Activated CD4-positive, alpha-beta T cell treated with anti-CD3 and anti-CD28 coated beads, Interleukin-2, amount 50 U/mL, for 1 hour (primary cell): Measurements from ENCODE around the gene CYP46A1.
A peak's percentile ranks its signal among the peaks of the same experiment; 100 is the strongest.

Experiments
- DNase-seq: peaks from one replicate; pipeline ENCODE4 v3.0.0-alpha.2; 2020

The CYP46A1 gene

DNA sequence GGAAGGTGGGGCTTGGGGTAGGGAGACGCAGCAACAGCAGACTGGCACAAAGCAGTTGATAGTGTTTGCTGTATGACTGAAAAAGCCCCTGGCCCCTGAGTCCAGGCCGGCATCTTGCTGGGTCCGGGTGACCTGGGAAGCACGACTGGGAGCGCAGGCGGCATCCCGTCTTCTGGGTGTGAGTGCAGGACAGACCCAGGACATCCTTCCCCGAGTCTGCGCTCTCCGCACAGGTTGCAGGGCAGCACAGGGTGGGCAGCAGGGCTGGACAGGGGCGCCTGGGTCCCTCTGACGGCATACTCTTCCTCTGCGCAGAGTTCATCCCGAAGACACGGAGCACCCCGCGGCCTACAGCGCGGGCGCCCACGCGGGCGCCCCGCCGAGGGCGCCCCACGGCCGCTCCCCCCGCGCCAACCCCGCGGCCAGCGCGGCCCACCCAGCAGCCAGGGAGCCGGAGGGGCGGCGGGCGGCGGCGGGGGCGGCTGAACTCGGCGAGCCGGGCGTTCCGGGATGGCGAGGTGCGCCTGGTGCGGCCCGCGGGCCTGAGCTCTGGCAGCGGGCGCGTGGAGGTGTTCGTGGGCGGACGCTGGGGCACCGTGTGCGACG is 9.2 kb upstream of the CYP46A1 start:
- DNase-seq = no peak

DNA sequence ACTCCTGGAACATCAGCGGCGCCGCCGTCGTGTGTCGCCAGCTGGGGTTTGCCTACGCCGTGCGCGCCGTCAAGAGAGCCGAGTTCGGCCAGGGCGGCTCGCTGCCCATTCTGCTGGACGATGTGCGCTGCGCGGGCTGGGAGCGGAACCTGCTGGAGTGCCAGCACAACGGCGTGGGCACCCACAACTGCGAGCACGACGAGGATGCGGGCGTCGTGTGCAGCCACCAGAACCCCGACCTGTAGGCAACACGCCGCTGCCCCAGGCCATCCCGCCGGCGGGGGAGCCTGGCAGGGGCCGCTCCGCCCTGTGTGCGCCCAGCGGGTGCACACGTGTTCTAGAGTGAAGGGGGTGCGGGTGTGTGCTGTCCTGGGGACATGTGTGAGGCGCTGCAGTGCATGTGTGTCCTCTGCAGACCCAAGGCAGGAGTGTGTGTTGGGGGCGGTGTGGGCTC is 8.7 kb upstream of the CYP46A1 start:
- no peak for DNase-seq

DNA sequence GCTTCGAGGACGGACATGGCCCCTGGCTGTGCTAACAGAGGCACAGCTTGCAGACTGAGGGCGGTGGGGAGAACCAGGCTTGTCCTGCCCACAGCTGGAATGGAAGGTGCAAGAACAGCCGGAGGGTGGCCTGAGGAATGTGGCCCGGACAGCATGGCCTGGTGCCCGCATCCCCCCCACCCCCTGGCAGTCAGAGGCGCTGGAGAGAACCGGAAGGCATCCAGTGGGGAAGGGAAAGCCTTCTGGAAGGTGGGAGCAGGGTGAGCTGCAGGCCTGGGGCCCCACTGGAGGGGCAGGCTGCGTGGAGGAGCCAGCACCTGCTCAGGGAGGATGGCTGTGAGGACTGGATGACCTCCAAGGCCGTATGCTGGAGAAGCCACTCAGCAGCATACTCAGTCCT is 8.1 kb upstream of the CYP46A1 start:
- DNase-seq = no peak

DNA sequence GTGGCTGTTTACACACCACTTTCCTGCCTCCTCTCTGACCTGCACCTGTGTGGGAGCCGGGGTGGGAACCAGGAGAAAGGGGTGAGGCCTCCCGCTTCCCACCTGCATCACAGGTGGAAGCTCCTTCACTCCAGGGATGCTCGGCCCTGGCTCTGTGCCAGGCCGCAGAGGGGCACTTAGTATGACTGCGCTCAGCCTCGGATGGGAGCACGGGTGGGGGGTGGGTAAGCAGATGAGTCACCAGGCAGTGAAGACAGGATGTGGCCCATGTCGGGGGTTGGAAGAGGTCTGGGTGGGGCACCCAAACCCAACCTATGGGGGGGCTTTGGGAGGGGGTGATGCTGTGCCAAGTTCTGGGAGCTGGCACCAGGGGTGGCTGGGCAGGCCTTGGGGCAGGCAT is 7.4 kb upstream of the CYP46A1 start:
- DNase-seq = no peak

DNA sequence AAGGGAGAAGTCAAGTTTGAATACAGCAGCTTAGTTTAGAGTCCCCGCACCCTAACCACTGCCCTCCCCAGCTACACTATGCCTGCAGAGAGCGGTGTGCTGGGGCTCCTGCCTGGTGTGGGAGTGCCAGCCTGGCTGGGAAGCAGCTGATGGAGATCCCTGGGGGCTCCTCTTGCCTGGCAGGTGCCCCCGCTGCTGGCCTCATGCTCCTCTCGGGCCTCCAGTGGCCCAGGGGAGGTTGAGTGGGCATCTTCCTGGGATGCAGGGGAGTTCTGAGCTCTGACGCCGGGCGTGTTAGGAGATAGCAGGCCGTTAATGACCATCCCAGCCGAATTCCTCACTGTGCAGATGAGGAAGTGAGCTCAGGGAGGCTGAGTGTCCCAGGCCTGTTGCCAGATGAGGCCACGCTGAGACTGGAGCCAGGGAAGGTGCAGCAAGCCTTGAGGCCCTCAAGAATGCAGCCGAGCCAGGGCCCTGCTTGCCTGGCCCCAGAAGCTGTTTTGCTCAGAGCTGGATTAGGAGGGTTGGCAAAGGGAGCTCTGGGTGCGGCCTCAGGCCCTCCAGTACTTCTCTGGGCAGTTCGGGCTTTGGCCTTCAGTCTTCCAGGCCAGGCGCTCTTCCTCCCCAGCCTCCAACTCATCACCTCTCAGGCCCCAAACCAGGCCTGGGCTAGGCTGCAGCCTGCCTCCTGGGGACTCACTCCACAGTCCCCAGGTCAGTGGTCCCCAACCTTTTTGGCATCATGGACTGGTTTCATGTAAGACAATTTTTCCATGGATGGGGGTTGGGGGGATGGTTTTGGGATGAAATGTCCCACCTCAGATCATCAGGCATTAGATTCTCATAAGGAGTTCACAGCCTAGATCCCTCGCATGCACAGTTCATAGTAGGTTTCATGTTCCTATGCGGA is 6.6 kb upstream of the CYP46A1 start:
- no peak for DNase-seq

DNA sequence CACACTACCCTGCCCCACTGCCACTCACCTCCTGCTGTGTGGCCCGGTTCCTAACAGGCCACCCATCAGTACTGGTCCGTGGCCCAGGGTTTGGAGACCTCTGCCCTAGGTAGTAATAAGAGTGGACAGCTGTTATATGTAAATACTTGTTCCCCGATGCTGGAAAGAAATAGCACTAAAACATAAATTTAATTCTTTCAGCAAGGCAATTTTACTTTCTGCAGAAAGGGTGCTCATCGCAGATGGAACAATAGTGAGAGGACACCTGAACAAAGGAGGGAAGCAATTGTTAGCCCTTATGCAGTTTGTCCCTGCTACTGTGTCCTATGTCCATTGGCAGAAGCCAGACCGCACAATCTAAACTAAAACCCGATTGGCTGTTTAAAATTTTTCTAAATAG is 5.9 kb upstream of the CYP46A1 start:
- no peak for DNase-seq

DNA sequence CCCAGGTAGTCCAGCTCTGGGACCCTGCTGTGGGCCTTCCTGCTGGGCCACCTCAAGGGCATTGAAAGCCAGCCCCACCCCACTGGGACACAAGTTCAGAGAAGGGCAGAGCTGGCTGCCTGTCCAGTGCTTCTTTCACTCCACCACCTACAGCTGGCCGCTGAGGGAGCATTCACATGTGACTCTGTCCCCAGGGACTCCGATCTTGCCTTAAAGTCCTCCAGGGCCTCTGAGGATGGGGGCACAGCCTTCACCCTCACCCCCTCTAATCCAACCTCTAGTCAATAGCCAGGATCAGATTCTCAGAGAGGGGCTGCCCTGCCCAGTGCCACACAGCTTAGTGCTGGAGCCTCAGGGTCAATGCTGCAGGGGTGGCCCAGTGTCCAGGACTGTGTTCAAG is 5.0 kb upstream of the CYP46A1 start:
- DNase-seq = no peak

DNA sequence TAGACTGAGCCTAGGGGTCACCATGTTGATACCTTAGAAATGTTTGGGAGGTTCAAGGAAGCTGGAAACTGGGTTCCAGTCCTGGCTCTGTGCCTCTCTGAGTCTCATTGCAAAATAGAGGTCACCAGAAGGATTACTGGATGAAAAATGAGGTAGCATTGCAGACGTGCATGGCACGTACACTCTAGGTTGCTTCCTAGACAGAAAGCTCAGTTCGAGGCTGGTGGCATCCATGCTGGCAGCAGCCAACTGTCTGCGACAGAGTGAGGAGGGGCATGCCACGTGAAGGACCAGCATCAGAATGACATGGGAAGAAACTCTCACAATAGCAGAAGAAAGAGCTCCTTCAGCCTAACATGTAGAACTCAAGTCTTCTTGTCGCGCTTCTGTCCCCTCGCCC is 4.6 kb upstream of the CYP46A1 start:
- DNase-seq = no peak

DNA sequence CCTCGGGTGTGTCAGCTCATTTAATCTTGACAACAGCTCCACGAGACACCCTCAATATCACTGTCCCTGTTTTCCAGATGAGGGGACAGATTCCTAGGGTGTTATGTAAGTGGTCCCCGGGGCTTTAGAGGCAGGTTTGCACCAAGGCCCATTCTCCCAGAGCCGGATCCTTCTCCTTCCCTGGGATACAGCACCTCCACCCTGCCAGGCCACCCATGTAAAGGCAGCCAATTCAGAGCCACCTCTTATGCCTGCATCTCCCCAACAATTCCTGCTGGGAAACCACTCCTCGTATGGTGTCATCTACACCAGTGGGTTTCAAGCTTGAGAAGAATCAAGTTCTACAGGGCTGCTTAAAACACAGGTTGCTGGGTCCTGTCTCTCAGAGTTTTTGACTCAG is 4.1 kb upstream of the CYP46A1 start:
- no peak for DNase-seq

DNA sequence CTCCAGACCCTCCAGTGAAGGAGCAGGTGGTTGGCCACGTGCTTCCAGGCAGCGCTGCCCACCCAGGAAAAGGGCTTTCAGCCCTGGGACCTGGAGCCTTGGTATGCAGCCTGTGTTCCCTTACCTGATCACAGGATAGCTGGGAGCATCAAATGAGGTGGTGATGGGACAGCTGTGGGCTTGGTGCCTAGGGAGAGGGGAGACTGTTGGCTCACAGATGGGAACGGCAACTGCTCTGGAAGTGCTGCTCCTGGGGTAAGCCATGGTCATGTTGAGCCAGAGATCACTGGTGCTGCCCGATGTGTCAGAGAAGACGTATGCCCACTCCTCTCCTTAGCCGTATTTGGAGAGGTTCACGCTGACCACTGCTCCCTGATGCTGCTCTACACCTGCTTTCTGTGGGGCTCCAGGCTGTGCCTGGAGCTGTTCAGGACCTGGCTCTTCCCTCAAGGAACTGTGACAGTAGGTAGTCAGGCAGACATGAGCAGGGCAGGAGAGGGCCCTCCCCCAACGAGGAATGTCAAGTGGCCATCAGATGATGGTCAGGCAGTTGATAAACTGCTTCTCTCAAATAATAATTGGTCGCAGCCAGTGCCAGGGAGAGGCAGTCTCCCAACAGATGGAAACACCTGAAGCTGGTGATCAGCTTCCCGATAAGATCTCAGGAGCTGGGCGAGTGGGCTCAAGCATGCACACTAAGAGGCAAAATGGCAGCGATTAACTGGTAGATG is 2.8 kb upstream of the CYP46A1 start:
- no peak for DNase-seq

DNA sequence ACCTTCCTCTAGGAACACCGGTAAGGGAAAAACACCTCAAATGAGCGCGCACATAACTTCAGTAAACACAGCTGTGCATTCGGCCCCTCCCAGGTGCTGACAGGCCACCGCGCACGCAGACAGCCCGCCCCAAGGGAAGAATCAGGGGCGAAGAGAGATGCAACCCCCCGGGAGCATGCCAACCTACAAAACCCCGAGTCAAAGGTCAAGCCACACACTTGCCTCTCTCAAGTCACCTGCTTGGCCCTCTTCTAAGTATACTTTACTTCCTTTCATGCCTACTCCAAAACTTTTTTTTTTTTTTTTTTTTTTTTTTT is 2.3 kb upstream of the CYP46A1 start:
- no peak for DNase-seq

DNA sequence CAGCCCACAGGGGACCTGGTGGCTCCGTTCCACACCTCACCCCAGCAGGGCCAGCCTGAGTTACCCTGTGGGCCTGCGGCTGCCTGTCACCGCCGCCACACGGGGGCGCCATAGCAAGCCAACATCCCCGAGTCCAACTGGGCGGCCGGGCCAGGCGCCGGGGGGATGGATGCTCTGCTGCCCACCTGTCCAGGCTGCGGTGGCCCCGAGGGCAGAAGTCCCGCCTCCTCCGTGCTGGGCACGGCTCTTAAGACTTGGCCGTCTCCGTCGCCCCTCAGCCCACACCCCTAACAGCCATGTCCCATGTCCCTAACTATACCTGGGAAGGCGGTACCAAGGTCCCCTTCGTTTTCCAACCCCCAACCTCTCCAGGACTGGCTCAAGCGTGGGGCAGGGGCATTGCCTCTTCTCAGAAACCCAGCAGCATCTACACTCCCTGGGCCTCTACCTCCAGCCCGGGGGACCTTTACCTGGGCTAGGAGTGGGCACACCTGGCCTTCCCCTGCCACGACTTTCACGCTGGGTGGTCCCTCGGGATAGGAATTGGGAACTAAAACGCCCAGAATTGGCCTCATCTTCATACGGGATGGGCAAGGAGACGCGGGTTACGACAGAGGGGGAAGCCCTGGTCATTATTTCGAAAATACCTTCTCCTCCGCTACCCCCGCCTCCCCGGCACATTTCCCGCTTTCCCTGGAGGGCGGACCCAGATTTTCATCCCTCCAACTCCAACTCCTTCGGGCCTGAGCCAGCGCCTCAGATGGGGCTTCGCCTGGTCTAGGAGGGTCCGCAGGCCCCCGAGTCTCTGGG is 1.1 kb upstream of the CYP46A1 start:
- DNase-seq = peak; percentile 80

DNA sequence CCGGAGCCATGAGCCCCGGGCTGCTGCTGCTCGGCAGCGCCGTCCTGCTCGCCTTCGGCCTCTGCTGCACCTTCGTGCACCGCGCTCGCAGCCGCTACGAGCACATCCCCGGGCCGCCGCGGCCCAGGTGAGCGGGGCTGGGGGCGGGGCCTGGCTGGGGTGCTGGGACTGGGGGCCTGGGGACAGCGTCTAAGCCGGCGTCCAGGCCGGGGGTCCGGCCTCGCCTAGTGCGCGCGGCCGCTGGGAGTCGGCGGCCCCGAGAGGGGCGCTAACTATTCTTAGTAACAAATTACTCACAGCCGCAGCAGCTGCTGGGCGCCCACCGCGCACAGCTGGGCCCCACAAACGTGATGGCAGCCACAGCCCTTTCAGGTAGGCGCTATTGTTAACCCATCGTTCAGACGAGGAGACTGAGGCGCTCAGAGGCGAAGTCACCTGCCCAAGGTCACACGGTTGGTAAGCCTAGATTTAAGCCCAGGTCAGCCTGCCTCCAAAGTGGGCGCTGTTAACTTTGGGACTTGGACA is 374 bp downstream of the CYP46A1 start:
- DNase-seq = no peak

DNA sequence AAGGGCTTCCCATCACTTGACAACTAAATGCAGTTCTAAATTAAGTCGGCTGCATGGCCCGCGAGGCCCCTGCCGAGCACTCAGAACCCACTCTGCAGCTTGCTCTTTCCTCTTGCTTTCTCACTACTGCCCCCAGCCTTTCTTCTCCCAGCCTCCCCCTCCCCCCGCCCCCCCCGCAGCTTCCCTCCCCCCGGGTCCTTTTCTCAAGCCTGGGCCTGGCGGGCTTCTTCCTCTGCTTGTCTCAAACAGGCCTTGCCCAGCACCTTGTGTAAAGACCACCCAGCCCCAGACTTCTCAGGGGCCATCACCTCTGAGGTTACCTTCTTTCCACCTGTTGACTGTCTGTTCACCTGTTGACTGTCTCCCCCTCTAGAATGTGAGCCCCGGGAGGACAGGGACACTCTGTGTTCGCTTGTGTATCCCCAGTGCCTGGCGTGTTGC is 1.1 kb downstream of the CYP46A1 start:
- no peak for DNase-seq

DNA sequence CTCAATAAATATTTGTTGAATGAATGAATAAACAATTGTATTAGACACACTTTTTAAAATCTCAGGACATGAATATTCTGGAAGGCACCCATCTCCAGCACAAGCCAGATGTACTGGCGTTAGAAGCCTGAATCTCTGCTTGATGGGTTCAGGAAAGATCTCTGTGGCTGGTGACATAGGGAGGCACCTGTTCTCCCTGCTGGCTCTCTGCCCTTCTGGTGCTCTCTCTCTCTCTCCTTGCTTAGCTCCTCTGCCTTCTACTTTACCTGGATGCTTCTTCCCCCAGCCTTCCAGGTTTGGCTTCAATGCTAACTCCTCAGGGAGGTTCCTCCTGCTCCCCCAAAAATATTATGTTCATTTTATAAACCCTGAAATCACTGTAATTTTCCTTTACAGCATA is 1.5 kb downstream of the CYP46A1 start:
- no peak for DNase-seq

DNA sequence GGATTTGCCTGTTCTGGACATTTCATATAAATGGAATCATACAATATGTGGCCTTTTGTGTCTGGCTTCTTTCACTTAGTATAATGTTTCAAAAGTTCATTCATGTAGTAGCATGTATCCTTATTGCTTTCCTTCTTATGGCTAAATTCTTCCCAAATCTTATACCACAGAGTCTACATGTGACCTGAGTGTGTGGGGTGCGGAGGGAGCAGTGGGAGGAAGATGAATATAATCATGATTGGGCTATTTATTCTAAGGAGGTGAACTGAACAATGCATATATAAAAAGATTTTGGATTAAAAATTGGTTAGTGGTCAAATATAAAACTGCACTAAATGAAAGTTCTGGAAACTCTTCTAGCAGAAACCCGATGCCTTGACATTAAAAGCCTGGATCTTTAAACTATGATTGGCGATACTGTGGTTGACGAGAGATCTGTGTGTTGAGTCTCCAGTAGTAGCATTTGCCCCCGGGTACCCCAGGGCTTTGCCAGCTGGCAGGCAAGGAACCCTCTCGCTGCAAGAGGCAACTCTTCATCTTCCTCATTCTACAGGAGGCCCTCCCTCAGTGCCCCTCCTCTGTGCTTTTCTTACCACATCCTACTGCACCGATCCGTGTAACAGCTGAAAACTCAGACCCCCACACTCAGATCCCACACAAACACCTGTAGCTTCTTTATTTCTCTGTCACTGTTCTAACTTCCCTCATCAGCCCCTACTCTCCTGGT is 2.6 kb downstream of the CYP46A1 start:
- DNase-seq = no peak

DNA sequence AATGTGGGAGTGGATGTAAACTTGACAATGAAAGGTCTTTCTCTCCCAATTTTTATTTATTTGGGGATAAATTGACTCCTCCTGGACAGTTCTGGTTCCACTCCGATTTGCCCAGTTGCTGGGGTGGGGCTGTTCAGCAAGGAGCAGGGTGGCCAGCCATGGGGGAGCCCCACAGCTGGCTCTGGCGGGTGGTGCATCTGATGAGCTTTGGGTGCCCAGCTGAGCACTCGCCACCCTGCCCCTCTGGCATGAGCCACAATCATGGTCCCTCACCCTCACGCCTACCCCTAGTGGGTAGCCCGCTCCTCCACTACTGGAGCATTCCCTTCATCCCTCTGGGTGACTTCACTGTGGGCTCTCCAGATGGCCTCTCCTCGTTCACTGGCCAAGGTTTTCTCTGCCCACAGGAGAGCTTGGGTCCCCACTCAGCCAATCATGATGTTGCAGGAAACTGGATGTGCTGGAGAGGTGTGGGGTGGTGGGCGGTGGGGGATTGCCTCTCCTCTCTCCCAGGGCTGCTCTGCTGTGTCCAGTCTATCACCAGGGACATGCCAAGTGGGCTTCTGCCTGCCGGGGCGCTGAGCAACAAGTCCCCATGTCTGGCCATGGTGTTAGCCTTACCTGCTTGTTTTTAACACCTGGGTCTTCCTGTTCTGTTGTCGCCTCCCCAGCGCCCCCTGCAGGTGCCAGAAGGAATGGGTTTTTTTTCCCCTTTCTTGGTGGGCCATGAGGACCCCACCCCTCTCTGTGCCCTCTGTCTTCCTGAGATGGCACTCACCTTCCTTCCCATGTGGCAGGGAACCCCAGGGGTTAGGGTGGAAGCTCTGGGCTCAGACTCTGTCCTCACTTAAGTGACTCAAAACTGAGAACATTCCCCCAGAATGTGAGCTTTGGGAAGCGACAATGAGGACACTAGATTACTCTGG is 3.4 kb downstream of the CYP46A1 start:
- DNase-seq = peak; percentile 39

DNA sequence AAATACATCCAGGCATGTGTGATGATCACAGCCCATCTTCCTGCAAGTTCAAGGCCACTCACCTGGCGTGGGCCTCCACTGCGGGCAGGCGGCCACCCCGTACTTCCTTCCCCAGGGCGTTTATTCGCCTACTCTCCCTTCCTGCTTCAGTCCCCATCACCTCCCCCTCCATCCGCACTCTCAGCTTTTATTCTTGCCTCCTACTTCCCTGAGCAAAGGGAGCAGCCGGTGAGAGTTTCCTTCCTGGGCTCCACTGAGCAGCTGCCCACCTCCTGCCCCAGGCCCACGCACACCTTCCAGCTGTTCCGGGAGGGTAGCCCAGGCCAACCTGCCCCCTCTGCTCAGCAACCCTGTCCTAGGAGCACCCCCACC is 4.1 kb downstream of the CYP46A1 start:
- DNase-seq = no peak

DNA sequence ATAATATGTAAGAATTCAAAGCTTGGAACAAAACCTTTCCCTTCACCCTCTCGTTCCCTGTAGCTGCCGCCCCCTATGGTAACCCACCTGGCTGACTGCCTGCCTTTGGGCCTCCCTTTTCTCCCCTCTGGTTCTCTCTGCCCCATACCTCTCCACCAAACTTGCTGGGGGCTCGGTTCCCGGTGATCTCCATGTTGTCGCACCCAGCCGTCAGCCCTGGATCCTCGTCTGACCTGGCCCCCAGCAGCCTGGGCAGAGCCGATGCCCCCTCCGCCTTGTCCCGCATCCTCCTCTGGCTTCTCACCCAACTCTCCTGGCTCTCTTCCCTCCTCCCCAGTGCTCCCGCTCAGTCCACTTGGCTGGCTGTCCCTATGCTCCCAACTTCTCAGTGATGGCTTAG is 4.5 kb downstream of the CYP46A1 start:
- no peak for DNase-seq

DNA sequence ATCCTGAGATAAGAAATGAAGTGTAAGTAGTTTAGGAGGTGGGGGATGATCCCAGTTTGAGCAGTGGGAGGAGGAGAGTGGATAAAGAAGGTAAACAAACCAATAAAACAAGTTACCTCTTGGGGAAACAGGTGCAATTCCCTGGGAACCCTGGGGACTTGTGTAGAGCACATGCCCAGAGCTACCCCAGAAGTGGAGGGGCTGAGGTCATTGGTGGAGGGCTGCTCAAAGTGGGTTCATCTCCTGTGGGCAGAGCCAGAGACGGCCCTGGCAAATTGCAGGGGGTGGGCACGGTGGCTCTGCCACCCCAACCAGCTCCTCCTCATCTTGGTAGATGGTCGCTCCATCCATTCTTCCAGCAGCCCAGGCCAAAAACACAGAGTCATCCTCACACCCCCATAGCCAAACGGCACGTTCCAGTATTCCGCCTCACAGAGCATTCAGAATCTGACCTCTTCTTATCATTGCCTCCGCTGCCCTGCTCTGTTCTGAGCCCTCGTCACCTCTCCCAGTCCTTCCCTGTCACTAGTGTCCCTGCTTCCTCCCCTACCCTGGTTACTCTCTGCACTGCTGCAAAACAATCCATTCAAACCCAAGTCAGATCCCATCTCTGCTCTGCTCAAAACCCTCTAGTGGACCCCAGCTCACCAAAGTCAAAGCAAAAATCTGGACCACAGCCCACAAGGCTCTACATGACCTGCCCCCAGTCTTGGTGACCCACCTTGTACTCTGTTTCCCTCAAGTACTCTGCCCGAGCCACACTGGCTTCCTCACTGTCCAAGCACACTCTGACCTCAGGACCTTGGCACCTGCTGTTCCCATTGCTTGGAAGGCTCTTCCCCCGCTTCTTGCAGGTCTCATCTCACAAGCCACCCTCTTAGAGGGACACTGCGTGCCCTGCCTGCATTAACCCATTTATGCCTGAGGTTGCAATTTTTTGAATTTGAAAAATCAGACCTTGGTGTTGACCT is 5.5 kb downstream of the CYP46A1 start:
- DNase-seq = no peak
